ENCODE data around the gene RAB3B.

Gene RAB3B

GRCh38 chr1:51963592-51964308, 26.8 kb downstream of the RAB3B start:
- Histone ChIP-seq H3K27ac (ENCODE audit: low read length) (no peak overlapping the region), H3K9ac (ENCODE audit: low read length) (no peak overlapping the region), H3K4me1 (ENCODE audit: control insufficient read depth, low read depth, low read length) (peaks cover 13% of the 10 kb centered on the region), H3K9me3 (ENCODE audit: control insufficient read depth, low read depth, low read length) (no peaks in the 10 kb centered on the region), H3K4me3 (ENCODE audit: low read length) (no peak overlapping the region), H3K27me3 (ENCODE audit: control insufficient read depth, insufficient read depth, low read length) (no peaks in the 10 kb centered on the region), H3K36me3 (ENCODE audit: control insufficient read depth, low read depth, low read length) (peaks cover 11% of the 10 kb centered on the region)

GRCh38 chr1:51962486-51963356, 27.8 kb downstream of the RAB3B start:
- Histone ChIP-seq H3K27ac (ENCODE audit: low read length) (no peak overlapping the region), H3K36me3 (ENCODE audit: control insufficient read depth, low read depth, low read length) (peaks cover 11% of the 10 kb centered on the region), H3K4me3 (ENCODE audit: low read length) (no peak overlapping the region), H3K27me3 (ENCODE audit: control insufficient read depth, insufficient read depth, low read length) (no peaks in the 10 kb centered on the region), H3K4me1 (ENCODE audit: control insufficient read depth, low read depth, low read length) (peaks cover 17% of the 10 kb centered on the region), H3K9me3 (ENCODE audit: control insufficient read depth, low read depth, low read length) (no peaks in the 10 kb centered on the region), H3K9ac (ENCODE audit: low read length) (no peak overlapping the region)

- H3K36me3 ChIP-seq (ENCODE audit: control insufficient read depth, low read depth, low read length) = peaks cover 11% of the 10 kb centered on the region
- H3K9ac ChIP-seq (ENCODE audit: low read length) = no peak overlapping the region
- H3K27ac ChIP-seq (ENCODE audit: low read length) = no peak overlapping the region
- no peaks in the 10 kb centered on the region for H3K9me3 ChIP-seq (ENCODE audit: control insufficient read depth, low read depth, low read length)
- H3K4me1 ChIP-seq (ENCODE audit: control insufficient read depth, low read depth, low read length) = peaks cover 24% of the 10 kb centered on the region
- no peaks in the 10 kb centered on the region for H3K27me3 ChIP-seq (ENCODE audit: control insufficient read depth, insufficient read depth, low read length)
- no peak overlapping the region for H3K4me3 ChIP-seq (ENCODE audit: low read length)
Measured at GRCh38 chr1:51961954-51962353, 28.5 kb downstream of the RAB3B start.

- peaks cover 31% of the 10 kb centered on the region for H3K4me1 ChIP-seq (ENCODE audit: control insufficient read depth, low read depth, low read length)
- H3K9me3 ChIP-seq (ENCODE audit: control insufficient read depth, low read depth, low read length) = no peaks in the 10 kb centered on the region
- peaks cover 5% of the 10 kb centered on the region for H3K36me3 ChIP-seq (ENCODE audit: control insufficient read depth, low read depth, low read length)
- no peak overlapping the region for H3K27ac ChIP-seq (ENCODE audit: low read length)
- H3K4me3 ChIP-seq (ENCODE audit: low read length) = no peak overlapping the region
- H3K27me3 ChIP-seq (ENCODE audit: control insufficient read depth, insufficient read depth, low read length) = no peaks in the 10 kb centered on the region
- H3K9ac ChIP-seq (ENCODE audit: low read length) = no peak overlapping the region
Measured at GRCh38 chr1:51961231-51961630, 29.3 kb downstream of the RAB3B start.

GRCh38 chr1:51960262-51960661, 30.2 kb downstream of the RAB3B start:
- H3K27me3 ChIP-seq (ENCODE audit: control insufficient read depth, insufficient read depth, low read length) = no peaks in the 10 kb centered on the region
- H3K4me3 ChIP-seq (ENCODE audit: low read length) = no peak overlapping the region
- H3K9me3 ChIP-seq (ENCODE audit: control insufficient read depth, low read depth, low read length) = no peaks in the 10 kb centered on the region
- peaks cover 32% of the 10 kb centered on the region for H3K4me1 ChIP-seq (ENCODE audit: control insufficient read depth, low read depth, low read length)
- H3K27ac ChIP-seq (ENCODE audit: low read length) = no peak overlapping the region
- H3K36me3 ChIP-seq (ENCODE audit: control insufficient read depth, low read depth, low read length) = no peaks in the 10 kb centered on the region
- no peak overlapping the region for H3K9ac ChIP-seq (ENCODE audit: low read length)

GRCh38 chr1:51958824-51959223, 31.7 kb downstream of the RAB3B start:
- Histone ChIP-seq H3K36me3 (ENCODE audit: control insufficient read depth, low read depth, low read length) (no peaks in the 10 kb centered on the region), H3K4me3 (ENCODE audit: low read length) (no peak overlapping the region), H3K27me3 (ENCODE audit: control insufficient read depth, insufficient read depth, low read length) (no peaks in the 10 kb centered on the region), H3K27ac (ENCODE audit: low read length) (no peak overlapping the region), H3K9me3 (ENCODE audit: control insufficient read depth, low read depth, low read length) (no peaks in the 10 kb centered on the region), H3K4me1 (ENCODE audit: control insufficient read depth, low read depth, low read length) (peaks cover 25% of the 10 kb centered on the region), H3K9ac (ENCODE audit: low read length) (no peak overlapping the region)

GRCh38 chr1:51957618-51958017, 32.9 kb downstream of the RAB3B start:
- Histone ChIP-seq H3K36me3 (ENCODE audit: control insufficient read depth, low read depth, low read length) (no peaks in the 10 kb centered on the region), H3K27me3 (ENCODE audit: control insufficient read depth, insufficient read depth, low read length) (no peaks in the 10 kb centered on the region), H3K27ac (ENCODE audit: low read length) (no peak overlapping the region), H3K4me1 (ENCODE audit: control insufficient read depth, low read depth, low read length) (peaks cover 19% of the 10 kb centered on the region), H3K9ac (ENCODE audit: low read length) (no peak overlapping the region), H3K9me3 (ENCODE audit: control insufficient read depth, low read depth, low read length) (no peaks in the 10 kb centered on the region), H3K4me3 (ENCODE audit: low read length) (no peak overlapping the region)

- no peak overlapping the region for H3K4me3 ChIP-seq (ENCODE audit: low read length)
- no peaks in the 10 kb centered on the region for H3K36me3 ChIP-seq (ENCODE audit: control insufficient read depth, low read depth, low read length)
- H3K9me3 ChIP-seq (ENCODE audit: control insufficient read depth, low read depth, low read length) = no peaks in the 10 kb centered on the region
- H3K4me1 ChIP-seq (ENCODE audit: control insufficient read depth, low read depth, low read length) = peaks cover 19% of the 10 kb centered on the region
- no peak overlapping the region for H3K9ac ChIP-seq (ENCODE audit: low read length)
- no peak overlapping the region for H3K27ac ChIP-seq (ENCODE audit: low read length)
- H3K27me3 ChIP-seq (ENCODE audit: control insufficient read depth, insufficient read depth, low read length) = no peaks in the 10 kb centered on the region
Measured at GRCh38 chr1:51956528-51957509, 33.7 kb downstream of the RAB3B start.

GRCh38 chr1:51955797-51956527, 34.5 kb downstream of the RAB3B start:
- Histone ChIP-seq H3K9me3 (ENCODE audit: control insufficient read depth, low read depth, low read length) (no peaks in the 10 kb centered on the region), H3K4me1 (ENCODE audit: control insufficient read depth, low read depth, low read length) (peaks cover 19% of the 10 kb centered on the region), H3K4me3 (ENCODE audit: low read length) (no peak overlapping the region), H3K27ac (ENCODE audit: low read length) (no peak overlapping the region), H3K36me3 (ENCODE audit: control insufficient read depth, low read depth, low read length) (no peaks in the 10 kb centered on the region), H3K9ac (ENCODE audit: low read length) (no peak overlapping the region), H3K27me3 (ENCODE audit: control insufficient read depth, insufficient read depth, low read length) (no peaks in the 10 kb centered on the region)

GRCh38 chr1:51954783-51955182, 35.7 kb downstream of the RAB3B start:
- no peak overlapping the region for H3K27ac ChIP-seq (ENCODE audit: low read length)
- peaks cover 2% of the 10 kb centered on the region for H3K36me3 ChIP-seq (ENCODE audit: control insufficient read depth, low read depth, low read length)
- H3K9ac ChIP-seq (ENCODE audit: low read length) = no peak overlapping the region
- H3K9me3 ChIP-seq (ENCODE audit: control insufficient read depth, low read depth, low read length) = peaks cover 4% of the 10 kb centered on the region
- H3K27me3 ChIP-seq (ENCODE audit: control insufficient read depth, insufficient read depth, low read length) = no peaks in the 10 kb centered on the region
- peaks cover 19% of the 10 kb centered on the region for H3K4me1 ChIP-seq (ENCODE audit: control insufficient read depth, low read depth, low read length)
- H3K4me3 ChIP-seq (ENCODE audit: low read length) = no peak overlapping the region
